ENCODE measurements around the gene WDR54.

- TF ChIP-seq, protein P1, sequence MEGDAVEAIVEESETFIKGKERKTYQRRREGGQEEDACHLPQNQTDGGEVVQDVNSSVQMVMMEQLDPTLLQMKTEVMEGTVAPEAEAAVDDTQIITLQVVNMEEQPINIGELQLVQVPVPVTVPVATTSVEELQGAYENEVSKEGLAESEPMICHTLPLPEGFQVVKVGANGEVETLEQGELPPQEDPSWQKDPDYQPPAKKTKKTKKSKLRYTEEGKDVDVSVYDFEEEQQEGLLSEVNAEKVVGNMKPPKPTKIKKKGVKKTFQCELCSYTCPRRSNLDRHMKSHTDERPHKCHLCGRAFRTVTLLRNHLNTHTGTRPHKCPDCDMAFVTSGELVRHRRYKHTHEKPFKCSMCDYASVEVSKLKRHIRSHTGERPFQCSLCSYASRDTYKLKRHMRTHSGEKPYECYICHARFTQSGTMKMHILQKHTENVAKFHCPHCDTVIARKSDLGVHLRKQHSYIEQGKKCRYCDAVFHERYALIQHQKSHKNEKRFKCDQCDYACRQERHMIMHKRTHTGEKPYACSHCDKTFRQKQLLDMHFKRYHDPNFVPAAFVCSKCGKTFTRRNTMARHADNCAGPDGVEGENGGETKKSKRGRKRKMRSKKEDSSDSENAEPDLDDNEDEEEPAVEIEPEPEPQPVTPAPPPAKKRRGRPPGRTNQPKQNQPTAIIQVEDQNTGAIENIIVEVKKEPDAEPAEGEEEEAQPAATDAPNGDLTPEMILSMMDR (IDR thresholded peaks at IDR 0.05) = no peak
- TF ChIP-seq POLR2A (IDR thresholded peaks at IDR 0.05; ENCODE audit: low read length) = no peak
- TF ChIP-seq CHD2 (IDR thresholded peaks at IDR 0.05; ENCODE audit: low read length, partially characterized antibody) = no peak
- no peak for TF ChIP-seq JUNB (IDR thresholded peaks at IDR 0.05)
- TF ChIP-seq SMC3 (IDR thresholded peaks at IDR 0.05) = no peak
- no peak for TF ChIP-seq BHLHE40 (IDR thresholded peaks at IDR 0.05; ENCODE audit: low read depth, low read length)
- no peak for TF ChIP-seq NR3C1 (IDR thresholded peaks at IDR 0.05)
- TF ChIP-seq, protein P2, sequence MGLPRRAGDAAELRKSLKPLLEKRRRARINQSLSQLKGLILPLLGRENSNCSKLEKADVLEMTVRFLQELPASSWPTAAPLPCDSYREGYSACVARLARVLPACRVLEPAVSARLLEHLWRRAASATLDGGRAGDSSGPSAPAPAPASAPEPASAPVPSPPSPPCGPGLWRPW (IDR thresholded peaks at IDR 0.05) = no peak
- no peak for TF ChIP-seq ZFP36 (IDR thresholded peaks at IDR 0.05; ENCODE audit: borderline replicate concordance, partially characterized antibody)
- no peak for TF ChIP-seq EP300 (IDR thresholded peaks at IDR 0.05)
Observed at GRCh38 chr2:74424139-74424992, 2.8 kb downstream of the WDR54 start.

Data from A549 (cell line).